GM18508 (cell line): ENCODE measurements around the gene SLC9C1.

Experiments
- ATAC-seq: cut with Tn5 transposase; IDR thresholded peaks from one replicate; pipeline ENCODE4 v1.9.1; 2021; ENCODE audit warnings: moderate number of reproducible peaks; ENCODE audit not compliant: insufficient read depth, unreplicated experiment

SLC9C1 gene

GRCh38 chr3:112117841-112118571, 176.0 kb downstream of the SLC9C1 start:
- no peak for ATAC-seq

- no peak for ATAC-seq
These were observed 176.6 kb downstream of the SLC9C1 start for GRCh38 chr3:112117415-112117814.

DNA sequence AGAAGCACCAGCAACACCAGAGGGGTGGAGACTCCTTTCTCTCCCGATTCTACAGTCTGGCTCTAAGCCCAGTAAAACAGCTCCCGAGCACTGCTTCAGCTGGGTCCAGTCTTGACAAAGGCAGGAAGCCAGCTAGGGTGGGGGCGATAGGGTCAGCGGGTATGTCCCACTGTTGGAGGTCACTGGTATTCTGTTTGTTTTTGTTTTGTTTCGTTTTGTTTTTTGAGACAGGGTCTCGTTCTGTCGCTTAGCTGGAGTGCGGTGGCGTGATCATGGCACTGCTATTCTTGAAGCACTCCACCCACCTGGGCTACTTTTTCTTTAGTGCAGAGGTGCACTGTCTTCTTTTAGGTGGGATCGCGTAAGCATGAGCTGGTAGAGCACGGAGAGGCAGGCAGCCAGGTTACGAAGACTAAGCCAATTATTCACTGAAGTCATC, 177.2 kb downstream of the SLC9C1 start:
- ATAC-seq: no peak

GRCh38 chr3:112115806-112116383, 178.1 kb downstream of the SLC9C1 start:
- ATAC-seq: no peak

- ATAC-seq: no peak
These were observed 178.8 kb downstream of the SLC9C1 start for GRCh38 chr3:112115161-112115739.

DNA sequence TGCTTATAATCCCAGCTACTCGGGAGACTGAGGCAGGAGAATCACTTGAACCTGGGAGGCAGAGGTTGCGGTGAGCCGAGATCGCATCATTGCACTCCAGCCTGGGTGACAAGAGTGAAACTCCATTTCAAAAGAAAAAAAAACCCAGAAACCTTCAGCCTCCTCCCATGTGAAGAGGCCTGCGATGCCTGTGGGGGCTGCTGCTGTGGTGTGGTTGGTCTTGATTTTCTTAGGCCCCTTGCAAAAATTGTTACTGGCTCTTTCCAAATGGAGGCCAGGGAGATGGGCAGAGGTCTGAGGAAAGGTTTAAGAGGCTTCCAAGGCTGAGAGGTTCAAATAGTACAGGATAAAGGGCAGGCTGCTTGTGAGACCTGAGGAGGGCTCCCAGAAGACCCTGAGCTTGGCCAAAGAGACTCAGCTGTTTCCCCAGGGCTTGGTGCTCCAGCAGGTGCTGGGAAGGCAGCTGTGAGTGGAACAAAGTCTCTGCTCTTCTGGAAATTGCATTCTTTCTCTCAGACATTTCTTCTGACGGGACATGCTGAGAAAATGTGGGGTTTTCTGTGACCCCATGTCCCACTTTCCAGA, 179.3 kb downstream of the SLC9C1 start:
- no peak for ATAC-seq

GRCh38 chr3:112111785-112112402, 182.1 kb downstream of the SLC9C1 start:
- peak; percentile 42 for ATAC-seq

- no peak for ATAC-seq
These were observed 184.7 kb downstream of the SLC9C1 start for GRCh38 chr3:112109322-112109721.

DNA sequence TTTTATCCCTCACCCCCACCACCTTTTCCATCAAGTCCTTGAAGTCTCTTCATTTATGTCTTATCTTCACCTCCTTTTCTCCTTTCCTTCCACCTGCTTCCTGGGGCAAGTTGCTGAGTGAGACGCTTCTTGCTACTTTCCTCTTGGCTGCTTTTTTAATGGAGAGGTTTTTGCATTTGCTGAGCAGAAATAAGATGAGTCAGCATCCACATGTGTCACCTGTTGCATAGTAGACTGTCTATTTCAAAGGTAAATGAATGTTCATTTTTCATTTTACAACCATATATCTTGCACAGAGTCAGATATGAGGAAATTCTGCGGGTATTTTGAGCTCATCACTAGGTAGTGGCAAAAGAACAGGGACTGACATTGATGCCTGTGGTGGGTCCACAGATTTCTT, 189.2 kb downstream of the SLC9C1 start:
- ATAC-seq: no peak

GRCh38 chr3:112101916-112102315, 192.1 kb downstream of the SLC9C1 start:
- no peak for ATAC-seq

DNA sequence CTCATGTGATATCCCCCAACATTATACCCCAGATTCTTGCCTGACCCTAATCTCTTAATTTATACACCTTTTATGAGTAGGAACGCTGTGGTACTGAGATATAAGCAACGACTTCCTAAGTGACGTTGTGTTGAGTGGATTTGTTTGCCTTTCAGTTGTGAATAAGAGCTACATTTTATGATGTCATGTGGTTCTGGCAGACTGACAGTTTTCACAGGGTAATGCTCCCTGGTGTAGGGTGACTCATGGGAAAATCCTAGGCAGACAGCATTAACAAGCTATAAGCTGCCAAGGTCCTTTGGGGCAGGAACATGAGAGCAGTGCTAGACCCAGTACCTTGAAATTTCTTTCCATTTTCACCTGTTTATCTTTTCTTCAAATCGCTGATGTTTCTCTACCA, 196.6 kb downstream of the SLC9C1 start:
- no peak for ATAC-seq

DNA sequence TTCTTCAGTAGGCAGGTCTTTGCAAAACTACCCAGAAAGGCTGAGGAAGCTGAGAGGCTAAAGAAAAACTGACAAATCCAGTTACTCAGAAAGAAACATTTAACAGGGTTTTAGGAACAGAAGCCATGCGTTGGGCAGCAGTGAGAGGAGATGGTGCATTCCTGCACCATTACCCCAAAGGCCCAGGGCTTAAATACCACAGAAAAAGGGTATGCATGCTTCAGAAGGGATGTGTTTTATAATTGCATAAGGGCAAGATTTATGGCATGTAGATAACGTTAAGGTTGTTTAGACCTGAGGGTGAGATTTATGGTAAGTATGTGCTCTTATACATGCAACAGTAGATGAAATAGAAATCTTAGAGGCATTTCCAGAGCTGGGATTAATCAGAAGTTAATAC, 197.8 kb downstream of the SLC9C1 start:
- ATAC-seq: no peak

DNA sequence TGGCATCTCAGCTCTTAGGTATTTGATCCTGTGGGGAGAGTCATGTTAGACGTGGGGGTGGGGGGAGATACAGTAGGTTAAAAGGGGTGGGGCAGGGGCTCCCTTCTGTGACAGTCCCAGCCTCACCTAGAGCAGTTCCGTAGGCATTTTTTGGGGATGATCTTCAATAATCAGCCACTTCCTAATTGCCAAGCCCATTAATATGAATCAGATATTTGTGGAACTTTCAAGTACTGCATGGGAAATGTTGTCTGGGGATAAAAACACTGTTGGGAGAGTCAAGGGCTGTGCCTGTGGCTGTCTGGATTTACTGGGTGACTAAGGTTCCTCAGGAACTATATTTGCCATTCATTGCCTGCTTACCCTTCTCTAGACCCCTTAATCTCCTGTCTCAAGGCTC, 198.3 kb downstream of the SLC9C1 start:
- ATAC-seq: no peak

GRCh38 chr3:112093180-112093522, 200.9 kb downstream of the SLC9C1 start:
- ATAC-seq: no peak

DNA sequence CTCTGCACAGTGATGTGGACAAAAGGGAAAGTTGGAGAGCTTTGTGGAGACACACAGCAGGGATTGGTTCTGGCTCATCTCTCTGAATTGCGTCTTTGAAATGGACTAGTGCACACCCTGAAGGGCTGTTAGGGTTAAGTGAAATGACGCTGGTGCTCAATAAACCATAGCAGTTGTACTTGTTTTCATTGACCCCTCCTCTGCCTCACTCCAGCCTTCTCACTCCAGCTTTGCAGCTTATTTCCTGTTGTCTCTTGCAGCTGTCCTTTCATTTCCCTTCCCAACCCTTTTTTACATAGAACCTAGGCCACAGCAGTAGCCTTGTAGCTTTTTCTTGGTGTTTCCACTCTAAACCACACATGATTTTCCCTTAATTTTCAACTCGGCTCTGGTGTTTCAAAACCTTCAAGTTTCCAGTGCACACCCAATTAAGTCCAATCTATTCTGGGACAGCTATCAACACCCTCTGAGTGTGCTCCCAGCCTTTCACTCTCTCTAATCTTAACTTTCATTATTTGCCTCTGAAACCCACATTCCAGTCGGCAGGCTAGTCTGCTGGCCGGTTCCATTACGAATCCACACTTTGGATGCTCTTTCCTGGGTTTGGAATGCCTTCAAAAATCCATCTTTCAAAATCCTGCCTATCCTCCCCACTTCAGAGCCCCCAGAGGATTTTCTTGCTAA, 201.4 kb downstream of the SLC9C1 start:
- no peak for ATAC-seq

DNA sequence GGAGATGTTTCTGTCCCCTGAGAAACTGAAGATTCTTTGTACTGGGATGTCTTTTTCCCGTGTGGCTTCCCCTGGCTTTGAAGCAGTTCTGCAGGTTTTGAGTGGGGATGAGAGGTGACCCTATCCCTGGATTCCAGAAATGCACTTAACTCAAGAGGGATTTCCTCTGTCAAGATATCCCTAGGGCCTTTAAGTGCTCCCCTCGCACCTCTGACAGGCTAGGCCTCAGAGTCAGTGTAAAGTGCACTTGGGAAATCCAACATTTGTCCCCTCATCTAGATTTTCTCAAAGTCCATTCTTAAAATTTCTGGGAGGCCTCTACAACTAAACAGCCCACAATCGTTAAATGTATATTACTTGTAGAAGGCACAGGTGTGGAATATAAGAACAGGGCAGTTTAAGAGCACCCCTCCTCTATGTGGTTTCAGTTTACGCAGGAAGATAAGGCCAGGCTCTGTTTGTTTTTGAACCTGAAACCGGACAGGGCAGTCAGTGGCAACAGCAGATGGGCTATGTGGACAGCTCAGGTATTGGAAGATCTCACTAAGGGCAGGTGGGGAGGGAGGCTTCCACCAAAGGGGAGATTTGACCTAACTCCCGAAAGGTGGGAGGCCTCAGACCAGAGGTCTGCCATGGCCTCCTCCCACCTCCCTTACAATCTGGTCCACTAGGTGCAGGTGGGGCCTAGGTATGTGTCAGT, 203.0 kb downstream of the SLC9C1 start:
- ATAC-seq: no peak
